Measurements from ENCODE around the gene NUTM2F.
"Not testable (repeated sequence)": the region's sequence is repeated elsewhere in the genome, so short reads cannot be mapped to it uniquely, and the experiment has no call there.

DNA sequence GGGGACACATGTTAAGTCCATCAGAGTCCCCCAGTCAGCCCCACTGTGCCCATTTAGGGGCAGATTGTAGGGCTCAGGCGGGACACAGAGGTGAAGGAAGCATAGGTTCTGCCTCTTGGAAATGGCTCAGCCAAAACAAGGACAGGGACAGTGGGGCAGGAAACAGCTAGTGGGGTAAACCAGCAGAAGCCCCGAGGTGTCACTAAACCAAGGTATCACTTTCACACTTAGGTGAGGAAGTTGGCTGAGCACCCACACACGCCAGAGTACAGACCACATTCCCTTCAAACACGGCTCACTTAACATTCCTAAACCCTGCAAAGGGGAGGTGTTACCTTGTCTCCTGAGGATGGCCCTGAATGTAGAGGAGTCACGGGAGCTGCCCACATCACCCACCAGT is 12.2 kb downstream of the NUTM2F start:
- not testable (repeated sequence) for TF ChIP-seq ARNTL (CRISPR knock-in tag; IDR thresholded peaks at IDR 0.05; ENCODE audit: borderline replicate concordance, low read depth); SNAI2 (CRISPR knock-in tag; IDR thresholded peaks at IDR 0.05); PATZ1 (CRISPR knock-in tag; IDR thresholded peaks at IDR 0.05; ENCODE audit: borderline replicate concordance); ZNF8 (CRISPR knock-in tag; IDR thresholded peaks at IDR 0.05); OSR1 (CRISPR knock-in tag; IDR thresholded peaks at IDR 0.05); BACH2 (CRISPR knock-in tag; IDR thresholded peaks at IDR 0.05; ENCODE audit: borderline replicate concordance); ZFP30 (CRISPR knock-in tag; IDR thresholded peaks at IDR 0.05)
- TF ChIP-seq, protein P1, sequence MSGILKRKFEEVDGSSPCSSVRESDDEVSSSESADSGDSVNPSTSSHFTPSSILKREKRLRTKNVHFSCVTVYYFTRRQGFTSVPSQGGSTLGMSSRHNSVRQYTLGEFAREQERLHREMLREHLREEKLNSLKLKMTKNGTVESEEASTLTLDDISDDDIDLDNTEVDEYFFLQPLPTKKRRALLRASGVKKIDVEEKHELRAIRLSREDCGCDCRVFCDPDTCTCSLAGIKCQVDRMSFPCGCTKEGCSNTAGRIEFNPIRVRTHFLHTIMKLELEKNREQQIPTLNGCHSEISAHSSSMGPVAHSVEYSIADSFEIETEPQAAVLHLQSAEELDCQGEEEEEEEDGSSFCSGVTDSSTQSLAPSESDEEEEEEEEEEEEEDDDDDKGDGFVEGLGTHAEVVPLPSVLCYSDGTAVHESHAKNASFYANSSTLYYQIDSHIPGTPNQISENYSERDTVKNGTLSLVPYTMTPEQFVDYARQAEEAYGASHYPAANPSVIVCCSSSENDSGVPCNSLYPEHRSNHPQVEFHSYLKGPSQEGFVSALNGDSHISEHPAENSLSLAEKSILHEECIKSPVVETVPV (CRISPR knock-in tag; IDR thresholded peaks at IDR 0.05): not testable (repeated sequence)

Data from SK-N-SH treated with all-trans-retinoic acid at 6 μM for 48 hours (cell line).